Measurements from ENCODE around the gene SCN2B. TPM values are rescaled to one million over a fixed set of nuclear protein-coding genes. Genes with fewer than 3 reads are reported as not detected.
A peak's percentile ranks its signal among the peaks of the same experiment; 100 is the strongest.

Gene SCN2B
- total and polyA plus RNA-seq, 10 donors: 0.02 to 0.15 (median 0.04) TPM; not detected in 4

- H3K9me3 ChIP-seq: no peaks in the 10 kb centered on the region
- DNase-seq: no peak
- peaks cover 0 to 47% (median 0%) of the 10 kb centered on the region in 7 donors for H3K27me3 ChIP-seq (replicated peaks in 1 of 7)
- intact Hi-C loops (cut with DNase I; ENCODE audit: low total_unique reads): no loop called here
- peak overlapping the region in 7 of 8 donors; percentile 15 to 63 (median 34) for H3K4me3 ChIP-seq
- H3K36me3 ChIP-seq: no peaks in the 10 kb centered on the region
- H3K27ac ChIP-seq: peak overlapping the region in 7 of 8 donors; percentile 71 to 90 (median 83)
- peaks cover 21 to 97% (median 62%) of the 10 kb centered on the region in 6 donors for H3K4me1 ChIP-seq
- TF ChIP-seq POLR2AphosphoS5 (IDR thresholded peaks at IDR 0.05): no peak
- TF ChIP-seq CTCF (IDR thresholded peaks at IDR 0.05 in 8 of 11, conservative IDR thresholded peaks at IDR 0.05 in 3 of 11): no peak
- TF ChIP-seq POLR2A (IDR thresholded peaks at IDR 0.05): no peak
- 41 to 67% (median 49%) methylated on average over 2 of the region's 2 CpGs for WGBS, 5 donors
These were observed 47.1 kb upstream of the SCN2B start for GRCh38 chr11:118223570-118223969.

GRCh38 chr11:118222437-118222836 lies 46.0 kb upstream of the SCN2B start:
- H3K36me3 ChIP-seq: no peaks in the 10 kb centered on the region
- H3K27me3 ChIP-seq (replicated peaks in 1 of 7): peaks cover 0 to 58% (median 0%) of the 10 kb centered on the region in 7 donors
- 59 to 85% (median 65%) methylated on average over 4 of the region's 4 CpGs for WGBS, 5 donors
- peak overlapping the region in 5 of 8 donors; percentile 71 to 90 (median 89) for H3K27ac ChIP-seq
- no peaks in the 10 kb centered on the region for H3K9me3 ChIP-seq
- TF ChIP-seq POLR2A (IDR thresholded peaks at IDR 0.05) (no peak), CTCF (IDR thresholded peaks at IDR 0.05 in 8 of 11, conservative IDR thresholded peaks at IDR 0.05 in 3 of 11) (no peak), POLR2AphosphoS5 (IDR thresholded peaks at IDR 0.05) (no peak)
- peak overlapping the region in 2 of 8 donors; percentile 39 to 63 for H3K4me3 ChIP-seq
- intact Hi-C loops (cut with DNase I; ENCODE audit: low total_unique reads): no loop called here
- H3K4me1 ChIP-seq: peaks cover 16 to 97% (median 53%) of the 10 kb centered on the region in 6 donors
- no peak for DNase-seq

- no peaks in the 10 kb centered on the region for H3K36me3 ChIP-seq
- no peak for TF ChIP-seq POLR2AphosphoS5 (IDR thresholded peaks at IDR 0.05)
- no peak for TF ChIP-seq CTCF (IDR thresholded peaks at IDR 0.05 in 8 of 11, conservative IDR thresholded peaks at IDR 0.05 in 3 of 11)
- TF ChIP-seq POLR2A (IDR thresholded peaks at IDR 0.05): no peak
- peaks cover 0 to 58% (median 0%) of the 10 kb centered on the region in 7 donors for H3K27me3 ChIP-seq (replicated peaks in 1 of 7)
- peak overlapping the region in 1 of 8 donors; percentile 10 for H3K4me3 ChIP-seq
- WGBS, 5 donors: 71 to 89% (median 79%) methylated on average over 5 of the region's 5 CpGs
- peaks cover 8 to 97% (median 52%) of the 10 kb centered on the region in 6 donors for H3K4me1 ChIP-seq
- DNase-seq: no peak
- peak overlapping the region in 3 of 8 donors; percentile 48 to 83 (median 65) for H3K27ac ChIP-seq
- no peaks in the 10 kb centered on the region for H3K9me3 ChIP-seq
- intact Hi-C loops (cut with DNase I; ENCODE audit: low total_unique reads): no loop called here
These were observed 45.0 kb upstream of the SCN2B start for GRCh38 chr11:118221419-118221818.

GRCh38 chr11:118219732-118220131 lies 43.3 kb upstream of the SCN2B start:
- intact Hi-C loops (cut with DNase I; ENCODE audit: low total_unique reads): no loop called here
- DNase-seq: no peak
- H3K36me3 ChIP-seq: no peaks in the 10 kb centered on the region
- peaks cover 9 to 97% (median 53%) of the 10 kb centered on the region in 6 donors for H3K4me1 ChIP-seq
- no peak for TF ChIP-seq POLR2A (IDR thresholded peaks at IDR 0.05)
- TF ChIP-seq CTCF (IDR thresholded peaks at IDR 0.05 in 8 of 11, conservative IDR thresholded peaks at IDR 0.05 in 3 of 11): no peak
- TF ChIP-seq POLR2AphosphoS5 (IDR thresholded peaks at IDR 0.05): no peak
- H3K4me3 ChIP-seq: peak overlapping the region in 1 of 8 donors; percentile 24
- no peaks in the 10 kb centered on the region for H3K9me3 ChIP-seq
- 23 to 48% (median 40%) methylated on average over 1 of the region's 1 CpG for WGBS, 5 donors
- H3K27ac ChIP-seq: peak overlapping the region in 6 of 8 donors; percentile 15 to 83 (median 54)
- H3K27me3 ChIP-seq (replicated peaks in 1 of 7): peaks cover 0 to 58% (median 0%) of the 10 kb centered on the region in 7 donors
